SJCRH30 (cell line): ENCODE measurements around the gene NAT16. TPM values are rescaled to one million over a fixed set of nuclear protein-coding genes. Genes with fewer than 3 reads are reported as not detected.
"Not testable (repeated sequence)": the region's sequence is repeated elsewhere in the genome, so short reads cannot be mapped to it uniquely, and the experiment has no call there.

Experiments
- DNase-seq, 2 experiments: peaks; one replicate each; pipeline ENCODE4 v3.0.0-alpha.2; 2015 to 2020
- H3K27ac ChIP-seq: fragments of 250-450 bp; sonication (Bioruptor Pico); 2 replicates; pipeline ENCODE4 v1.5.1; 2020; ENCODE audit warnings: mild to moderate bottlenecking, moderate library complexity
- H3K27me3 ChIP-seq: fragments of 250-450 bp; sonication (Bioruptor Pico); 2 replicates; pipeline ENCODE4 v1.5.1; 2020; ENCODE audit warnings: mild to moderate bottlenecking, moderate library complexity
- H3K36me3 ChIP-seq: fragments of 250-450 bp; sonication (Bioruptor Pico); 2 replicates; pipeline ENCODE4 v1.5.1; 2020; ENCODE audit warnings: mild to moderate bottlenecking, moderate library complexity
- H3K4me1 ChIP-seq: fragments of 250-450 bp; sonication (Bioruptor Pico); 2 replicates; pipeline ENCODE4 v1.5.1; 2020; ENCODE audit warnings: mild to moderate bottlenecking, moderate library complexity
- H3K4me3 ChIP-seq: fragments of 250-450 bp; sonication (Bioruptor Pico); 2 replicates; pipeline ENCODE4 v1.5.1; 2020; ENCODE audit warnings: mild to moderate bottlenecking, moderate library complexity
- H3K9me3 ChIP-seq: fragments of 250-450 bp; sonication (Bioruptor Pico); replicated peaks from 2 replicates; pipeline ENCODE4 v1.5.1; 2020; ENCODE audit warnings: mild to moderate bottlenecking, moderate library complexity
- total RNA-seq: library from RNA; depleted of rRNA; stranded (reverse); fragments of >200 nt; shearing (Covaris generic); gene quantifications from 2 replicates; pipeline ENCODE4 v1.2.3, GENCODE V29; 2014

Gene NAT16
- total RNA-seq, 1 experiment from 2014 or later, result not detected

DNA sequence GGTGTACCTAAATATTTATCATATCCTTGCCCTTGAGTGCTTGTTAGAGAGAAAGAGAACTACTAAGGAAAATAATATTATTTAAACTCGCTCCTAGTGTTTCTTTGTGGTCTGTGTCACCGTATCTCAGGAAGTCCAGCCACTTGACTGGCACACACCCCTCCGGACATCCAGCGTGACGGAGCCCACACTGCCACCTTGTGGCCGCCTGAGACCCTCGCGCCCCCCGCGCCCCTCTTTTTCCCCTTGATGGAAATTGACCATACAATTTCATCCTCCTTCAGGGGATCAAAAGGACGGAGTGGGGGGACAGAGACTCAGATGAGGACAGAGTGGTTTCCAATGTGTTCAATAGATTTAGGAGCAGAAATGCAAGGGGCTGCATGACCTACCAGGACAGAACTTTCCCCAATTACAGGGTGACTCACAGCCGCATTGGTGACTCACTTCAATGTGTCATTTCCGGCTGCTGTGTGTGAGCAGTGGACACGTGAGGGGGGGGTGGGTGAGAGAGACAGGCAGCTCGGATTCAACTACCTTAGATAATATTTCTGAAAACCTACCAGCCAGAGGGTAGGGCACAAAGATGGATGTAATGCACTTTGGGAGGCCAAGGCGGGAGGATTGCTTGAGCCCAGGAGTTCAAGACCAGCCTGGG, 41.8 kb downstream of the NAT16 start:
- no peaks in the 10 kb centered on the region for H3K9me3 ChIP-seq
- no peaks in the 10 kb centered on the region for H3K27me3 ChIP-seq
- H3K27ac ChIP-seq, result peak overlapping the region; percentile 87
- no peaks in the 10 kb centered on the region for H3K36me3 ChIP-seq
- H3K4me3 ChIP-seq, result peak overlapping the region; percentile 44
- DNase-seq, result peak; percentile 94 to 96
- H3K4me1 ChIP-seq, result peaks cover 11% of the 10 kb centered on the region

- H3K9me3 ChIP-seq, result no peaks in the 10 kb centered on the region
- no peak for DNase-seq
- H3K36me3 ChIP-seq, result no peaks in the 10 kb centered on the region
- no peaks in the 10 kb centered on the region for H3K27me3 ChIP-seq
- H3K4me3 ChIP-seq, result peak overlapping the region; percentile 44; the same call in 1 of the 2 replicates
- H3K27ac ChIP-seq, result peak overlapping the region; percentile 87
- H3K4me1 ChIP-seq, result peaks cover 11% of the 10 kb centered on the region
These were observed 42.4 kb downstream of the NAT16 start for GRCh38 chr7:101137651-101138212.

DNA sequence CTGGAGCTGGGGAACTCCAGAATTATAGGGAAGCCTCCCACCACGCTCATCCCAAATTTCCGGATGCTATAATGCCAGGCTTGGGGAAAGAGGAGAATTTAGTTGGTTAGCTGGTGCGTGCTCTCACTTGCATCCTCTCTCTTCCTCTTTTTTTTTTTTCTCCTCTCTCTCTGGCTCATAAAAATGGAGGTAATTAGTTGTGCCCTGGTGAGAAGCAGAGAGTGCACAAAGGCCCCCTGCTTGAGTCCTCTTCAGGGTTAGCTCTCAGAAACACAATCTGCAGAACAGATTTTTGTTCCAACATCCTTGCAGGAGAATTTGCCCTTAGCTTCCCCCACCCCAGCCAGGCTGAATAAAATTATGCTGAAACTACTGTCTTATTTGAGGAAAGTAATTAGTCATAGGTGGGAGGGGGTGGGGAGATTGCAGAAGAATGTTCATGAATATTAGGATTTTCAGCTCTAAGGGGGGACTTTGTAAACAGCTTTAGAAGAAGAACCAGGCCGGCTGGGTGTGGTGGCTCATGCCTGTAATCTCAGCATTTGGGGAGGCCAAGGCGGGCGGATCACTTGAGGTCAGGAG, 45.6 kb downstream of the NAT16 start:
- Histone ChIP-seq H3K9me3 (no peaks in the 10 kb centered on the region), H3K36me3 (no peaks in the 10 kb centered on the region), H3K4me1 (peaks cover 11% of the 10 kb centered on the region), H3K4me3 (no peak overlapping the region), H3K27me3 (no peaks in the 10 kb centered on the region), H3K27ac (no peak overlapping the region)
- no peak for DNase-seq

GRCh38 chr7:101133621-101134398, 46.3 kb downstream of the NAT16 start:
- Histone ChIP-seq H3K4me1 (peaks cover 7% of the 10 kb centered on the region), H3K27ac (no peak overlapping the region)
- DNase-seq, result no peak

DNA sequence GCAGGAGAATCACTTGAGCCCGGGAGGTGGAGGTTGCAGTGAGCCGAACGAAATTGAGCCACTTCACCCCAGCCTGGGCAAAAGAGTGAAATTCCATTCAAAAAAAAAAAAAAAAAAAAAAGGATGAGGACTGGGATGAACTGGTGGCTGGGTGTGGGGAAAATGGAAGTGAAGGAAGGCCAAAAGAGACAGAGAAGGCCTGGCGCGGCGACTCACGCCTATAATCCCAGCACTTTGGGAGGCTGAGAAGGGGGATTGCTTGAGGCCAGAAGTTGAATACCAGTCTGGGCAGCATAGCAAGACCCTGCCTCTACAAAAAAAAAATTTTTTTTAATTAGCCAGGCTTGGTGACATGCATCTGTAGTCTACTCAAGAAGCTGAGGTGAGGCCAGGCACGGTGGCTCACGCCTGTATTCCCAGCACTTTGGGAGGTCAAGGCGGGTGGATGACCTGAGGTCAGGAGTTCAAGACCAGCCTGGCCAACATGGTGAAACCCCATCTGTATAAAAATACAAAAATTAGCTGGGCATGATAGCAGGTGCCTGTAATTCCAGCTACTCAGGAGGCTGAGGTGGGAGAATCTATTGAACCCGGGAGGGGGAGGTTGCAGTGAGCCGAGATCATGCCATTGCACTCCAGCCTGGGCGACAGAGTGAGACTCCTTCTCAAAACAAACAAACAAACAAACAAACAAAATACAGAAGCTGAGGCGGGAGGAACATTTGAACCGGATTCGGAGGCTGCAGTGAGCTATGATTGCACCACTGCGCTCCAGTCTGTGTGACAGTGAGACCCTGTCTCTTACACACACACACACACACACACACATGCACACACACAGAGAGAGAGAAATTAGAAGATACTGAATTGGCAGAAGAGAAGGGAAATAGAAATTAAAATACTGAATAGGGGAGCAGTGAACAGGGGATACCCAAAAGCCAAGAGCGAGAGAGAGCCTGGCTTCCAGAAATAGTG, 47.2 kb downstream of the NAT16 start:
- H3K27me3 ChIP-seq, H3K27ac ChIP-seq, H3K4me3 ChIP-seq, H3K36me3 ChIP-seq, H3K4me1 ChIP-seq, DNase-seq, H3K9me3 ChIP-seq: not testable (repeated sequence)

More at GRCh38 chr7:101133621-101134398, 46.3 kb downstream of the NAT16 start:
- Histone ChIP-seq H3K36me3 (no peaks in the 10 kb centered on the region), H3K4me3 (no peak overlapping the region), H3K27me3 (no peaks in the 10 kb centered on the region), H3K9me3 (no peaks in the 10 kb centered on the region)

DNA sequence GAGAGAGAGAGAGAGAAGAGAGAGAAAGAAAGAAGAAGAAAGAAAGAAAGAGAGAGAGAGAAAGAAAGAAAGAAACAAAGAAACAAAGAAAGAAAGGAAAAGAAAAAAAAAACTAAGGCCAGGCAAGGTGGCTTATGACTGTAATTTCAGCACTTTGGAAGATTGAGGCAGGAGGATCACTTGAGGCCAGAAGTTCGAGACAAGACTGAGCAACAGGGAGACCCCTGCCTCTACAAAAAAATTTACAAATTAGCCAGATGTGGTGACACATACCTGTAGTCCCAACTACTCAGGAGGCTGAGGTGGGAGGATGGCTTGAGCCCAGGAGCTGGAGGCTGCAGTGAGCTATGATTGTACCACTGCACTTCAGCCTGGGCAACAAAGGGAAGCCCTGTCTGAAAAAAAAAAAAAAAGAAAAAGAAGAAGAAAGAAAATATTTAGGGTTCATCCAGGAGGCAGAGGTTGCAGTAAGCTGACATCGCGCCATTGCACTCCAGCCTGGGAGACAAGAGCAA, 50.4 kb downstream of the NAT16 start:
- H3K36me3 ChIP-seq, result no peaks in the 10 kb centered on the region
- DNase-seq, result no peak
- H3K4me1 ChIP-seq, result peaks cover 11% of the 10 kb centered on the region; the same call in 1 of the 2 replicates
- H3K4me3 ChIP-seq, result no peak overlapping the region
- no peaks in the 10 kb centered on the region for H3K27me3 ChIP-seq
- H3K27ac ChIP-seq, result no peak overlapping the region
- no peaks in the 10 kb centered on the region for H3K9me3 ChIP-seq

GRCh38 chr7:101128040-101128834, 51.9 kb downstream of the NAT16 start:
- H3K27ac ChIP-seq, result no peak overlapping the region
- no peaks in the 10 kb centered on the region for H3K27me3 ChIP-seq
- no peak overlapping the region for H3K4me3 ChIP-seq
- no peaks in the 10 kb centered on the region for H3K9me3 ChIP-seq
- DNase-seq, result no peak
- H3K36me3 ChIP-seq, result no peaks in the 10 kb centered on the region
- H3K4me1 ChIP-seq, result peaks cover 17% of the 10 kb centered on the region

DNA sequence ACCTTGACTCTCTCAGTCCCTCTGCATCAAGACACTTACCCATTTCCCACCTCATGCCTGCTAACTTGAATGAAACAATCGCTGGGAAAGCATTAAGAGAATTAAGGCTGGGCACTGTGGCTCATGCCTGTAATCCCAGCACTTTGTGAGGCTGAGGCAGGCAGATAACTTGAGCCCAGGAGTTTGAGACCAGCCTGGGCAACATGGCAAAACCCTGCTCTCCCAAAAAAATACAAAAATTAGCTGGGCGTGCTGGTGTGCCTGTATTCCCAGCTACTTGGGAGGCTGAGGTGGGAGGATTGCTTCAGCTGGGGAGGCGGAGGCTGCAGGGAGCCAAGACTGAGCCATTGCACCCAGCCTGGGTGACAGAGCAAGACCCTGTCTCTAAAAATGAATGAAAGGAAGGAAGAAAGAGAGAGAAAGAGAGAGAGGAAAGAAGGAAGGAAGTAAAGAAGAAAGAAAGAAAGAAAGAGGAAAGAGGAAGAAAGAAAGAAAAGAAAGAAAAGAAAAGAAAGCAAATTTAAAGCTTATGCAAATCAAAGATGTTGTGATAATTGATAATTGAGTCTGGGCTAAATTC, 52.5 kb downstream of the NAT16 start:
- no peaks in the 10 kb centered on the region for H3K9me3 ChIP-seq
- DNase-seq, result no peak
- no peaks in the 10 kb centered on the region for H3K36me3 ChIP-seq
- H3K4me3 ChIP-seq, result peak overlapping the region; percentile 34
- H3K27ac ChIP-seq, result no peak overlapping the region
- peaks cover 19% of the 10 kb centered on the region for H3K4me1 ChIP-seq
- no peaks in the 10 kb centered on the region for H3K27me3 ChIP-seq

DNA sequence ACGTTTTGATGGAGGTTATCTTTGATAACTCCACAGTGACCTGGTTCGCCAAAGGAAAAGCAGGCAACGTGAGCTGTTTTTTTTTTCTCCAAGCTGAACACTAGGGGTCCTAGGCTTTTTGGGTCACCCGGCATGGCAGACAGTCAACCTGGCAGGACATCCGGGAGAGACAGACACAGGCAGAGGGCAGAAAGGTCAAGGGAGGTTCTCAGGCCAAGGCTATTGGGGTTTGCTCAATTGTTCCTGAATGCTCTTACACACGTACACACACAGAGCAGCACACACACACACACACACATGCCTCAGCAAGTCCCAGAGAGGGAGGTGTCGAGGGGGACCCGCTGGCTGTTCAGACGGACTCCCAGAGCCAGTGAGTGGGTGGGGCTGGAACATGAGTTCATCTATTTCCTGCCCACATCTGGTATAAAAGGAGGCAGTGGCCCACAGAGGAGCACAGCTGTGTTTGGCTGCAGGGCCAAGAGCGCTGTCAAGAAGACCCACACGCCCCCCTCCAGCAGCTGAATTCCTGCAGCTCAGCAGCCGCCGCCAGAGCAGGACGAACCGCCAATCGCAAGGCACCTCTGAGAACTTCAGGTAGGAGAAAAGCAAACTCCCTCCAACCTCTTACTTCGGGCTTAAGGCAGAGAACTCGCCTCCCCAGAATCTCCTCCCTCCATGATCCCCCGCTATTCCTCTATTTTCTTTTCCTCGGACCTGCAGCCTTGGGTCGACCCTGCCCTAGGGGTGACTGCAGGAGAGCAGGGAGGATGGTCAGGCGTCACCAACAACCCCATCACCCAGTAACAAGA, 53.2 kb downstream of the NAT16 start, which contains the start of gene SERPINE1:
Gene SERPINE1, plus strand, starts transcription at position 454 of the 809 bp plus-strand sequence. CDS start 1,290 bp downstream, outside the sequence.
- Histone ChIP-seq H3K27ac (peak within 1 kb of the TSS; percentile 51), H3K4me1 (peaks cover 21% of the 10 kb centered on the region), H3K4me3 (peak within 1 kb of the TSS; percentile 34), H3K27me3 (no peaks in the 10 kb centered on the region), H3K9me3 (no peaks in the 10 kb centered on the region), H3K36me3 (no peaks in the 10 kb centered on the region)
- peak; percentile 94 to 95 for DNase-seq

DNA sequence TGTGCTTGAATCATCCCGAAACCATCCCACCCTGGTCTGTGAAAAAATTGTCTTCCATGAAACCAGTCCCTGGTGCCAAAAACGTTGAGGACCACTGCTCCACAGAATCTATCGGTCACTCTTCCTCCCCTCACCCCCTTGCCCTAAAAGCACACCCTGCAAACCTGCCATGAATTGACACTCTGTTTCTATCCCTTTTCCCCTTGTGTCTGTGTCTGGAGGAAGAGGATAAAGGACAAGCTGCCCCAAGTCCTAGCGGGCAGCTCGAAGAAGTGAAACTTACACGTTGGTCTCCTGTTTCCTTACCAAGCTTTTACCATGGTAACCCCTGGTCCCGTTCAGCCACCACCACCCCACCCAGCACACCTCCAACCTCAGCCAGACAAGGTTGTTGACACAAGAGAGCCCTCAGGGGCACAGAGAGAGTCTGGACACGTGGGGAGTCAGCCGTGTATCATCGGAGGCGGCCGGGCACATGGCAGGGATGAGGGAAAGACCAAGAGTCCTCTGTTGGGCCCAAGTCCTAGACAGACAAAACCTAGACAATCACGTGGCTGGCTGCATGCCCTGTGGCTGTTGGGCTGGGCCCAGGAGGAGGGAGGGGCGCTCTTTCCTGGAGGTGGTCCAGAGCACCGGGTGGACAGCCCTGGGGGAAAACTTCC, 54.0 kb downstream of the NAT16 start:
- Histone ChIP-seq H3K4me1 (peaks cover 21% of the 10 kb centered on the region), H3K9me3 (no peaks in the 10 kb centered on the region), H3K27me3 (no peaks in the 10 kb centered on the region), H3K4me3 (peak overlapping the region; percentile 34), H3K27ac (peak overlapping the region; percentile 51), H3K36me3 (no peaks in the 10 kb centered on the region)
- DNase-seq, result peak; percentile 65 to 69

DNA sequence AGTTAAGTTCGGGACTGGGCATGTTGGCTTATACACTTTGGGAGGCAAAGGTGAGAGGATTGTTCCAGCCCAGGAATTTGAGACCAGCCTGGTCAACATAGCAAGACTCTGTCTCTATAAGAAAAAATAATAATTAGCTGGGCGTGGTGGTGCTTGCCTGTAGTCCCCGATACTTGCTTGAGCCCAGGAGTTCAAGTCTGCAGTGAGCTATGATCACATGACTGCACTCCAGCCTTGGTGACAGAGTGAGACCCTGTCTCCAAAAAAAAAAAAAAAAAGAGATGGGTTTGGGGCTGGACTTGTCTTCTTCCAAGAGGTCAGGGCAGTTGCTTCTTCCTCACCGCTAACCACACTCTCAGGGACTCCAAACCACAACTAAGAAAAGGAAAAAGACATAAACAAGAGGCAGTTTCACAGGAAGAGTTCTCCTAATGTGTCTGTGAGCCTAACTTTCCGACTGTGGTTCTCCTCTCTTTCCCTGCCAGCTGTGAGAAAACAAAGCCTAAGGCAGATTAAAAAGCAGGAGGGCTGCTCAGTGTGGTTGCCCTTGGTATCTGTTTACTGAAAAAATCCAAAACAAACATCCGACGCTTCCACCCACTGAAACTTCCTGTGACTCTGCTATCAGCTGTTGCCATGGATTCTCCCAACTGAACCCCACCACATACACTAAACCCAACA, 55.6 kb downstream of the NAT16 start:
- peak; percentile 55 to 76 for DNase-seq
- Histone ChIP-seq H3K27me3 (no peaks in the 10 kb centered on the region), H3K9me3 (no peaks in the 10 kb centered on the region), H3K4me1 (peaks cover 26% of the 10 kb centered on the region), H3K27ac (no peak overlapping the region), H3K36me3 (no peaks in the 10 kb centered on the region), H3K4me3 (no peak overlapping the region)
